Subcutaneous adipose tissue (tissue), 4 donors: ENCODE data around the gene GFRA4. TPM values are rescaled to one million over a fixed set of nuclear protein-coding genes. Genes with fewer than 3 reads are reported as not detected.

Experiments used
- total RNA-seq, 4 donors: library from RNA; depleted of rRNA; stranded (reverse); fragments of >200 nt; gene quantifications; one replicate each; pipeline ENCODE4 v1.1.0, GENCODE V29; 2016
- TF ChIP-seq, protein P1 (sequence below): fragments of 450-650 bp; IDR thresholded peaks from one replicate; pipeline ENCODE4 v1.5.1; 2016; ENCODE audit warnings: low read depth, mild to moderate bottlenecking, control low read depth, antibody characterized with exemption, moderate library complexity

GFRA4 gene
- total RNA-seq, 4 donors from 2014 or later, result not detected

DNA sequence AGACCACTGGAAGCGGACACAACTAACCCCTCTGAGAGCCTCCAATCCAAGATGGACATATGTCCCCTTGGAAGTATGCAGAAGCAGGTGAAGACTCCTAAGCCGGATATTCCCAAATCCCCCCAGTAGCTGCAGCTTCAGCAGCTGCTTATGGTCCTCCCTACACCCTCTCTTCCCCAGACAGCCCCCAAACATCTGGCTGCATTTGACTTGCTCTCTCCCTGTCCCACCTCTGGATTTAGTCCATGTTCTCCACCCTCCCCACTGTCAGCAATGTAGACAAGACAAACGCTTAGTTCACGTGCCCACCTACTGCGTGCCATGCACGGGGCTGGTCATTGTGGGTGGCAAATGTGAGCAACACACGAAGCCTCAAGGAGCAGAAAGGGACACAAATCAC, 23.2 kb upstream of the GFRA4 start:
- TF ChIP-seq, protein P1, sequence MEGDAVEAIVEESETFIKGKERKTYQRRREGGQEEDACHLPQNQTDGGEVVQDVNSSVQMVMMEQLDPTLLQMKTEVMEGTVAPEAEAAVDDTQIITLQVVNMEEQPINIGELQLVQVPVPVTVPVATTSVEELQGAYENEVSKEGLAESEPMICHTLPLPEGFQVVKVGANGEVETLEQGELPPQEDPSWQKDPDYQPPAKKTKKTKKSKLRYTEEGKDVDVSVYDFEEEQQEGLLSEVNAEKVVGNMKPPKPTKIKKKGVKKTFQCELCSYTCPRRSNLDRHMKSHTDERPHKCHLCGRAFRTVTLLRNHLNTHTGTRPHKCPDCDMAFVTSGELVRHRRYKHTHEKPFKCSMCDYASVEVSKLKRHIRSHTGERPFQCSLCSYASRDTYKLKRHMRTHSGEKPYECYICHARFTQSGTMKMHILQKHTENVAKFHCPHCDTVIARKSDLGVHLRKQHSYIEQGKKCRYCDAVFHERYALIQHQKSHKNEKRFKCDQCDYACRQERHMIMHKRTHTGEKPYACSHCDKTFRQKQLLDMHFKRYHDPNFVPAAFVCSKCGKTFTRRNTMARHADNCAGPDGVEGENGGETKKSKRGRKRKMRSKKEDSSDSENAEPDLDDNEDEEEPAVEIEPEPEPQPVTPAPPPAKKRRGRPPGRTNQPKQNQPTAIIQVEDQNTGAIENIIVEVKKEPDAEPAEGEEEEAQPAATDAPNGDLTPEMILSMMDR, result no peak

DNA sequence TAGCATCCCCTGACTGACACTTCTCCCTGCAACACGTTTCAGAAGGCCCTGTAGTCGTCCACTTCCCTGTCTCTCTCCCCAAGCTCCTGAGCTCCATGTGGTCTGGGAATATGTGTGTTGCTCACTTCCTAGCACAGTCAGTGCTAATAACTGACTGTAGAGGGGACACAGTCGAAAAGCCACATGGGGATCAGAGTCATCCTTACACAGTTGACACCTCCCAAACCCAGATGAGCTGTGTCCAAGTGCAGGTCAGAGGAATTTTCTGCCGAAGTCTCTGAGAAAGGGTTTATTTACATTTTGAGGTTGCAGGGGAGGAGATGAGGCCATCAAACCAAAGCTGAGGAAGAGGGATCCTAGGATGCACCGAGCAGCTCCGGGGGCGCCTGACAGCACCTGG, 22.1 kb upstream of the GFRA4 start:
- TF ChIP-seq, protein P1, result no peak

DNA sequence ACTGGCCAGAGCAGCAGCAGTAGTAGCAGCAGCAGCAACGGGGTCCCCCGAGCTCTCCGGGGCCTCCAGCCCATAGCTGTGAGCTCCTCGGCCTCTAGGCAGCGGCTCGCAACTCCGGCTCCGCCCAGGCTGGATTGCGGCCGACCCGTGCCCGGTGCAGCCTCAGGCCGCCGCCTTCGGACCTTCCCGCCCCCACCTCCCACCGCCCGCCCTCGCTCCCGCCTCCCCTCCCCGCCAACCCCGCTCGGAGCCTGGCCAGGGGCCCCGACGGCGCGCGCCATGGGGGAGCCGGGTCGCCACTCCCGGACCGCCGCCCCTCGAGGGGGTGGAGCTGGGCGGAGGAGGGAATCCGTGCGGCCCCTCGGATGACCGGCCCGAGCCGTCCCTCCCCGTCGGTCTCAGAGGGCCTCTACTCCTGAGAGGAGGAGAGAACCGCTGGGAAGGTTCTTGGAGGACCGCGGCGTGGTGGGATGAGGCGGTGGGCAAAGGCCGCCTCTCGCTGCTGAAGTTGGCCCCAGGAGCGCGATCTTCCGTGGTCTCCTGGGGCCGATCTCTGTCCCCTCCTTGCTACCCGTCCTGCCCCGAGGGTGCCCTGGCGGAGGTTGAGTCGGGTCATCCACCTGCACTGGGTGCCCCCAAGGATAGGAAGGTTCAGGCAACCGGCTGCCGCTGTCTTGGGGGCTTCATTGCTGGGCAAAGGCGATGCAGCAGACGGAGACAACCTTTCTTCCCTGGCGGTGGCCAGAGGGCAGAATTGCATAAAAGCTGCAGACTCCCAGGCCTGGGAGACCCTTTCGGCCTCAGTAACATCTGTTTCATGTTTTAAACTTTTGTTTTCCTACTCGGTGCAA, 19.0 kb upstream of the GFRA4 start, which contains the start of gene ADAM33:
Gene ADAM33 (minus strand): TSS at position 80 of the 851 bp plus-strand sequence. CDS start 6 bp downstream, at position 74.
- TF ChIP-seq, protein P1, result no peak

DNA sequence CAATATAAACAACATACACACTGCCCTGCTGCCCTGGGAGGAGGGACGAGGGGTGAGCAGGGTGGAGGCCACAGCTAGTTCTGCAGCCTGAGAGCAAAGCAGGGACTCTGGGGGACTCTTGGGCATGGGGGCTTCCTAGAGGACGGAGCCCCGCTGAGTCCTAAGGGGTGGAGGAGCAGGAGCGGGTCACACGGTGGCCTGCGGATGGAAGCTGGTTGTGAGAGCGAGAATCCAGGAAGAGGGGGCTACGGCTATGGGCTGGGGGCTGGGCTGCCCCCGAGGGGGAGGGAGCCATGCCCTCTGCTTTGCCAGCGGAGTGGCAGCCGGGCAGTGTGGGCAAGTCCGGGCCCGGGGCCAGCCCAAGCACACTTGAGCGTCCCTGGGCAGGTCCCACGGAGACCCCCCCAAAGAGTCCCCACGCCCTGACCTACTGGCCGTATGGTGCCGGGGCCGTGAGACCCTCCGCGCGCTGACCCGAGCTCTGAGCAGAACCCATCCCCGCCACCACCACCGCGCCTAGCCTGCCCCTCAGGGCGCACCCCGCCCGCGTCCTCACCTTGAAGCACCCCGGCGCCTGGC, 18.2 kb upstream of the GFRA4 start:
- TF ChIP-seq, protein P1, result no peak

DNA sequence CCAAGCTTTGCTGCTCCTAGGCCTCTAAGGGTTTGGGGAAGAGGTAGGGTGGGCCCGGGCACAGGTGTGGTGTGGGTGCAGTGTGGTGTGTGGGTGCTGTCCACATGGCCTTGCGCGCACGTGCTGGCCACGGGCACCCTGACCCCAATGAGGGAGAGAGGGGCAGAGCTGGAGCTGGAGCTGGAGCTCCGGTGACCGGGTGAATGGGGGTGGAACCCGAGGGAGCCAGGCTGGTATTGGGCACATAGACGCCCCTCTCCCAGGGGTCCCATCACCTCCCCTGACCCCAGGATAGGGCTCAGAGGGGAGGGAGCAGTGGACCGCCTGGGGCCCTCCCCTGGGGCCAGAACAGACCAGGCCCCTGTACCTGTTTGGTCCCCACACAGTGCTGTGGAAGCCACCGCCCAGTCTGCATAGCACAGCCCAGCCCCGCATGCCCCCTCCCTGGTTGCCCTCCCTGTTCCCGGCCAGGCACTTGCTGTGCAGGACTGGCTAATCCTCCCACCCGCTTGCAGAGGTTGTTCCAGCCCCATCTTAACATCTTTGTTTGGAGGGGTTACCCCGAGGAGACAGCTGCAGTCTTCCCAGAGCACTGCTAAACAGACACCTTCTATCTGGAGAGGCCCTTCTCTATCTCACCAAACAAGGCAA, 17.6 kb upstream of the GFRA4 start:
- TF ChIP-seq, protein P1, result no peak

DNA sequence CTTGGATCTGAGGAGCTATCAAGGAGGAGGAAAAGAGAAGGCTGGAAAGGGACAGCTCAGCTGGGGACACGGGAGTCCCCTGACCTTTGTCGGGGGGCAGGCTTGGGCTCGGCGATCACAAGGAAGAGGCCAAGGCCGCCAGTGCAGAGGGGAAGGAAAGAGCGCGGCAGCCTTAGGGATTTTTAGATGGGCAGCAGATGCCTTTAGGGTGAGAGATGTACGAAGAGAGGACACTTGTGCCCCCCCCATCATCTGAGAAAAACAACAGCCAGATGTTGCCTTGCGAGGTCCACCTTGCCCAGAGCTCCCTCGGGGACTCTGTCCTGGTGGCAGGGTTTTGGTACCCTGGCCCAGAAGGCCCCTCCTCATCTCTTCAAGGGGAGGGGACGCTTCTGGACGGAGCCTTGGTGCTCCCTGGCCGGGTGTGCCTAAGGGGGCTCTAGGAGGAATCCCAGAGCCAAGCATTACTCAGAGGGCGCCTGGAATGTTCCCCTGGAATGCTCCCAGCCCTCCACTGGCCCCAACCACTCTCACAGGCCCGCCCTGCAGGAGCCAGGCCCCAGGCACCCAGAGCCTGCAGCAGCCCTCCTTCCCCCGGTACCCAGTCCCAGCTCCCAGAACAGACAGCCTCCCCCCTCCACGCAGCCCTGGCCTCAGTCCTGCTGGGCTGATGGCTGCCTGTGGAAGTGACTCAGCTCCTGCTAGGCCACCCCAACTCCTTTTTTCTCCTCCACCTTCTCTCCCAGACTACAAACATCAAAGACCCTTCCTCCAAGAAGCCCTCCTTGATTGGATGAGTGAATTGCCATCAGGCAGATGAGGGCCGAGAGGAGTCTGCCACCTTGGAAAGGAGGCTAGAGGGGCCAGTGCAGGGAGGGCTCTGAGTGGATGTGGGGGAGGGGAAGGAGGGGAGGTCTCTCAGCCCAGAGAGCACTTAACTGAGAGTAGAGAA, 16.8 kb upstream of the GFRA4 start:
- TF ChIP-seq, protein P1, result no peak
